Measurements from ENCODE around the gene GNL1. TPM values are rescaled to one million over a fixed set of nuclear protein-coding genes. Genes with fewer than 3 reads are reported as not detected.

GNL1 gene
- total and polyA plus RNA-seq, 2 of the 8 experiments (the other 6 are each of a cell fraction or from before 2014, with no cell fraction given), result 42.4 to 67.8 TPM

DNA sequence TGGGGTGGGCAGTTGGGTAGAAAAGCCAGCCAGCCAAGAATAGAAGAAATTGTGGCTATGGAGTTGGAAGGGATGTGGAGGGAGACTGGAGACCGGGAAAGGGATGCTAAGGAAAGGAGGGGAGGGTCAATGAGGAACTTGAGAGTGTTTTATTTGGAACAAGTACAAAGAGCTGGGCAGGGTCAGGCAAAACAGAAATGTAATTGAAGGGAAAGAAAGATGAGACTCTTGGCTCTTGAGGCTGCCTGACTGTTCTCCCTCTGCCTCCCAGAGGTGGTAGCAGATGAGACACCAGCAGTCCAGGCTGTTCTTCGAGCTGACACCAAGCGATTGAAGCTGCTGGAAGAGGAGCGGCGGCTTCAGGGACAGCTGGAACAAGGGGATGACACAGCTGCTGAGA, 27.6 kb upstream of the GNL1 start:
- no peak overlapping the region for H2AK5ac ChIP-seq (ENCODE audit: low read depth, low read length)
- WGBS, 2 experiments (ENCODE audit: extremely low coverage in 1 of 2, insufficient coverage in 1 of 2, insufficient read length in 1 of 2, insufficient replicate concordance in 2 of 2, low coverage in 1 of 2, low lambda C conversion rate in 2 of 2, missing lambda C conversion rate in 1 of 2), result 94% methylated on average over 5 of the region's 5 CpGs; no CpG with 5 or more reads in 1 of the 2 experiments
- H3K79me1 ChIP-seq (ENCODE audit: low read depth, low read length), result no peaks in the 10 kb centered on the region; the same call in 1 of the 2 replicates
- no peak overlapping the region for H2BK20ac ChIP-seq (ENCODE audit: low read length)
- POLR2A ChIA-PET (ENCODE audit: partially characterized antibody), result interaction anchor here (1.2 to 27.0 kb wide), 8 partner anchors 10 to 117 kb away, joined by 3 to 712 read pairs (median 8); partner anchors contain the start of gene ABCF1
- no peaks in the 10 kb centered on the region for H3K27me3 ChIP-seq (replicated peaks in 1 of 4; ENCODE audit: control insufficient read depth in 3 of 4, extremely low read depth in 1 of 4, insufficient read depth in 3 of 4, low read length in 3 of 4)
- H3K4ac ChIP-seq (replicated peaks; ENCODE audit: insufficient read length, low read depth, low read length), result no peak overlapping the region
- no peaks in the 10 kb centered on the region for H3K79me2 ChIP-seq (ENCODE audit: control insufficient read depth in 1 of 2, insufficient read depth in 2 of 2, low read length in 2 of 2)
- no peaks in the 10 kb centered on the region for H3K4me1 ChIP-seq (replicated peaks in 1 of 4; ENCODE audit: control insufficient read depth in 3 of 4, insufficient read depth in 4 of 4, low read length in 3 of 4)
- H2BK120ac ChIP-seq (replicated peaks; ENCODE audit: low read depth, low read length), result no peak overlapping the region
- peaks cover 44 to 91% (median 78%) of the 10 kb centered on the region in 4 experiments for H3K36me3 ChIP-seq (ENCODE audit: control insufficient read depth in 2 of 4, insufficient read depth in 4 of 4, low read length in 3 of 4)
- H3K4me2 ChIP-seq (ENCODE audit: insufficient read depth in 1 of 2, low read depth in 2 of 2, low read length in 2 of 2), result no peak overlapping the region
- no peak overlapping the region for H2AFZ ChIP-seq (ENCODE audit: low read length)
- H4K20me1 ChIP-seq (replicated peaks in 1 of 2; ENCODE audit: control insufficient read depth in 1 of 2, insufficient read depth in 2 of 2, low read length in 2 of 2), result peaks cover 3 to 6% of the 10 kb centered on the region in 2 experiments
- no peak overlapping the region for H3K4me3 ChIP-seq (ENCODE audit: extremely low read depth in 1 of 4, insufficient read depth in 2 of 4, low read depth in 3 of 4, low read length in 4 of 4)
- H2BK5ac ChIP-seq (ENCODE audit: low read depth, low read length), result no peak overlapping the region
- H3K27ac ChIP-seq (ENCODE audit: low read depth, low read length), result no peak overlapping the region
- H2BK15ac ChIP-seq (ENCODE audit: low read length), result no peak overlapping the region
- H3K14ac ChIP-seq (ENCODE audit: insufficient read length), result no peak overlapping the region
- no peak overlapping the region for H4K91ac ChIP-seq (replicated peaks; ENCODE audit: insufficient read length, low read length)
- FAIRE-seq (no peak), DNase-seq (ENCODE audit: low read depth in 1 of 2, low spot score in 2 of 2) (no peak)
- H3K18ac ChIP-seq (ENCODE audit: extremely low read depth, low read length), result no peak overlapping the region
- TF ChIP-seq POLR2A (IDR thresholded peaks at IDR 0.05; ENCODE audit: control extremely low read depth in 1 of 2, low read depth in 2 of 2, low read length in 2 of 2) (0 out of 3 replicates have a peak, but pooled peaks of 1 of the 2 experiments have one; percentile 10), POLR2AphosphoS5 (IDR thresholded peaks at IDR 0.05; ENCODE audit: low read depth, low read length) (no peak)
- H3K56ac ChIP-seq (replicated peaks; ENCODE audit: insufficient read length, low read depth, low read length), result no peak overlapping the region
- H4K5ac ChIP-seq (ENCODE audit: insufficient read length, low read depth, low read length), result no peak overlapping the region
- CTCF ChIA-PET (ENCODE audit: partially characterized antibody), result interaction anchor here (0.6 to 4.9 kb wide), 4 partner anchors 13 to 101 kb away, joined by 3 to 23 read pairs (median 5); no protein-coding TSS in a partner anchor
- no peaks in the 10 kb centered on the region for H3K23me2 ChIP-seq (ENCODE audit: low read depth, low read length)
- H4K8ac ChIP-seq (ENCODE audit: extremely low read depth, insufficient read depth, low read length), result no peak overlapping the region
- H3K23ac ChIP-seq (ENCODE audit: insufficient read length), result no peak overlapping the region
- H2BK12ac ChIP-seq (ENCODE audit: low read depth, low read length), result no peak overlapping the region
- H3K9me3 ChIP-seq (ENCODE audit: insufficient read depth in 2 of 2, low read depth in 1 of 2, low read length in 1 of 2), result no peaks in the 10 kb centered on the region
- H3K9ac ChIP-seq (replicated peaks in 1 of 4; ENCODE audit: extremely low read depth in 1 of 4, low read depth in 3 of 4, low read length in 3 of 4), result no peak overlapping the region

Data from H1 (cell line).